AG08396 (cell line): Measurements from ENCODE around the gene HOXA6.

ENCODE experiments used
- DNase-seq: peaks from one replicate; pipeline ENCODE4 v3.0.0; 2012; ENCODE audit warnings: low spot score, mixed read lengths

The HOXA6 gene

DNA sequence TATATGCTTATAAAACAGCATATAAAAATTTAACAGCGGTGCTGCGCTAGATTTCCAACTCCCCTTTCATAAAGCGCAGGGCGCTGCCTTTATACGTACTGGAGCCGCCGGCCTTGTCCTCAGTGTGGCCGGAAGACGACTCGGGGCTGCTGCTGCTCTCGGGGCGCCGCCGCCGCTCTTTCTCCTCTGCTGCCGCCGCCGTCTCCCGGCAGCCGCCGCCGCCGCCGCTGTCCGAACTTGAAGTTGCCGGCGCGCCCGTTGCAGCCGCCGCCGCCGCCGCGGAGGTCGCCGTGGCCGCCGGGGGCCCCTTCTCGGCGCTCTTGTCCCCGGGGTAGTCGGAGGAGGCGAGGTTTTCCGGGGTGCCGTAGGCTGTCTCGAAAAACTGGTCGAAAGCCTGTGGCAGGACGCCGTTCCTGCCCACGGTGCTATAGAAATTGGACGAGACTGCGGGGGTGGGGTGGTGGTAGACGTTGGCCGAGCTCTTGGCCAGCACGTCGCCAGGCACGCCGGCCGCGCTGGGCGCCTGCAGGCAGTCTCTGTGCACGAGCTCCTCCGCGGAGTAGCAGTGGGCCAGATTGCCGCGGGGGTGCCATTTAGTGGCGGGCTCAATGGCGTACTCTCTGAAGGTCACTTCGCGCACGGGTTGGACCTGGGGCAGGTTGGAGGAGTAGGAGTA lies 36.9 kb upstream of the HOXA6 start:
- peak; percentile 60 for DNase-seq

DNA sequence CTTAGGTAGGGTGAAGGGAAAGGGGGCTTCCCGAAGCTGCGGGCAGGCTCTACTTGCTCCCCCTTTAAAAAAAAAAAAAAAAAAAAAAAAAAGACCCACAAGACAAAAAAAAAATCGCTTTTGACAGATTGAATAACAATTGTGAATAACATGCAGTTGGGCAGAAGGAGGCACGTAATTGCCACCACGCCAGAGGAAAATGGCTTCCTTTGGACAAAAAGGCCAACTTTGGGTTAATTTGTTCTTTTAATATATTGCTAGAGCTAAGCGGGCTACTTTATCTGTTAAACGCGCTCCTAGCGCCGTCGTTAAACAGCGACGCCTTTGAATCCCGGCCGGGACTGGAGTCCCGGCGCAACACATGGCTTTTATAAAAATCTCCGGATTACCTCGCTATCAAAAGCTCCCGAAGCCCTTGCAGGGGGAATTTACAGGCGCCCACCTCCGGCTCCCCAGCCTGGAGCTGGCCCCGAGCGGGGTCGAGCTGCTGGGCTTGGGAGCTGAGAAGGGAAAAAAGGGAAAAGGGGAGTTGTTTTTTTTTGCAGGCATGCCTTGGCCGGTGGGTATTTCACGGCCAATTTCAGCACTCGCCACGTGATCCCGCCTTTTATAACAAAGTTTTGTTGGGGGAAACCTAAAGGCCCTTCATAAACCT lies 36.2 kb upstream of the HOXA6 start:
- no peak for DNase-seq

DNA sequence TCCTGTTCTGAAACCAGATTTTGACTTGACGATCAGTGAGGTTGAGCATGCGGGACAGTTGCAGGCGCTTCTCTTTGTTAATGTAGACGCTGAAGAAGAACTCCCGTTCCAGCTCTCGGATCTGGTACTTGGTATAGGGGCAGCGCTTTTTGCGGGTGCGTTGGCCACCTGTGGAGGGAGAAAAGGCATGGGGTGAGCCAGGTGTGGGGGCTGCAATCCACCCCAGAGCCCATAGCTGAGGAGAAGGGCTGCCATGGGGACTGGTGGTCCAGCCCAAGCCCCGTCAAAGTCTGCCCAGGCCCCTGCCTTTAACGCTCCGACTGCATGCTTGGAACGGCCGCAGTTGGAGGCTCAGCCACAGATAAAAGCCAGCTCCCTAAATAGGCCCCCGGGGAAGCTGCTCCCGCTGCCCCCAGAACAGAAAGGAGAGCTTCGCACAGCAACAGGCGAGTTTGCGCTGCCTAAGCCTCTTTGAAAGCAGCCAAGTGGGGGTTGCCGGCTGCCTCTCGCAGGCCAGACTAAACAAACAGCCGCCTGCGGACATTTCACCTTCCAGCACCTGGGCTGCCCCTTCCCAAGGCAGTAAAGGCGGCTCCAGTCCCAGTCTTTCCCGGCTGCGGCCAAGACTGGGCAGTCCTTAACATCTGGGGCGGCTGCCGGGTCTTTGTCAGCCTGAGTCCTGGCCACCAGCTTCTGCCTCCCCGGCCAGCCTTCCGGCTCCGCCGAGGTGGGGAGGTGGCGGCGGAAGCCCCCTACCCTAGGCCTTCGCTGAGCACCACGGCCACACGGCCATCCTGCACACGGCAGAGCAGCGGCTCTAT lies 35.5 kb upstream of the HOXA6 start:
- DNase-seq, result no peak

DNA sequence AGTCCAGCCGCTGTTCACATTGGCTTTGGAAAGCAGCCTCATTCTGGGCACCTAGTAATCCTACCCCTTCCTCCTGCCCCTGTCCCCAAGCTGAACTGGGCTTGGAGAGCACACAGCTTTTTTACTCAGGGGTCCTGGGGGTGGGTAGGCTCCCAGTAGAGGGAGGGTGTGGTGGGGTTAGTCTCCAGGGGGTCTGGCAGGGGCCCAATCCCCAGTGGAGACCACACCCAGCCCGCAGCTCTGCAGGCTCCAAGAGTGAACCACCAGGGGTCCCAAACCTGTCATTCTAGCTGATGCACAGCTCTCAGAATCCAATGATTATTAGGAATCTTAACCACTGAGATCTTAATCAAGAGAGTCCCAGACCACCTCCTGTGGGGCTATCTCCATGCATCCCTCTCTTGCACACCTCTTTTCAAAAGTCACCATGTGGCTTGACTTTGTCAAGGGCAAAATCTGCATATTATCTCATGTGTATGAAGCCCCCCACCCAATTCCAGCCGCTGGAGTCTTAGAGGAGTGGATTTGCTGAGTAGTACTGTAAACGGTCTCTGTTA lies 34.8 kb upstream of the HOXA6 start:
- no peak for DNase-seq

DNA sequence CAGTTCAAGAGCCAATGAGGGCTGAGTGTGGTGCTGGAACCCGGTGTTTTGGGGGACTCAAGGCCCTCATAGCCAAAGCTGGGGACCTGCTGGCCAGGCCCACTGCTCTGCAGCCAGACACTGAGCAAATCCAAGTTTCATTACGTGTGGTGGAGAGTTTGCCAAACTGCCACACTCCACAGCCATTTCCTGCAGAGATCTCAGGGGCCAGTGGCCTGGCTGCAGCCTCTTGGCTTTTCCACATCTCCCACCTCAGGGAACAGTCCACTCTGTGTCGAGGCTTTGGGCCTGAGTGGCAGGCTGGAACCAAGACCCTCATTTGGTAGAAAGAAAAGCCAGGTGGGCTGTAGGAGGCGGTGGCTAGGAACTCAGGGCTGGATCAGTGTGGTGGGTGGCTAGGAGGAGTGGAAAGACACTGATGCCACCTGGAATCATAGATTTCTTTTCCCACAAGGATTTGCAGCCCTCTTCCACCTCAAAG lies 34.3 kb upstream of the HOXA6 start:
- DNase-seq, result no peak

DNA sequence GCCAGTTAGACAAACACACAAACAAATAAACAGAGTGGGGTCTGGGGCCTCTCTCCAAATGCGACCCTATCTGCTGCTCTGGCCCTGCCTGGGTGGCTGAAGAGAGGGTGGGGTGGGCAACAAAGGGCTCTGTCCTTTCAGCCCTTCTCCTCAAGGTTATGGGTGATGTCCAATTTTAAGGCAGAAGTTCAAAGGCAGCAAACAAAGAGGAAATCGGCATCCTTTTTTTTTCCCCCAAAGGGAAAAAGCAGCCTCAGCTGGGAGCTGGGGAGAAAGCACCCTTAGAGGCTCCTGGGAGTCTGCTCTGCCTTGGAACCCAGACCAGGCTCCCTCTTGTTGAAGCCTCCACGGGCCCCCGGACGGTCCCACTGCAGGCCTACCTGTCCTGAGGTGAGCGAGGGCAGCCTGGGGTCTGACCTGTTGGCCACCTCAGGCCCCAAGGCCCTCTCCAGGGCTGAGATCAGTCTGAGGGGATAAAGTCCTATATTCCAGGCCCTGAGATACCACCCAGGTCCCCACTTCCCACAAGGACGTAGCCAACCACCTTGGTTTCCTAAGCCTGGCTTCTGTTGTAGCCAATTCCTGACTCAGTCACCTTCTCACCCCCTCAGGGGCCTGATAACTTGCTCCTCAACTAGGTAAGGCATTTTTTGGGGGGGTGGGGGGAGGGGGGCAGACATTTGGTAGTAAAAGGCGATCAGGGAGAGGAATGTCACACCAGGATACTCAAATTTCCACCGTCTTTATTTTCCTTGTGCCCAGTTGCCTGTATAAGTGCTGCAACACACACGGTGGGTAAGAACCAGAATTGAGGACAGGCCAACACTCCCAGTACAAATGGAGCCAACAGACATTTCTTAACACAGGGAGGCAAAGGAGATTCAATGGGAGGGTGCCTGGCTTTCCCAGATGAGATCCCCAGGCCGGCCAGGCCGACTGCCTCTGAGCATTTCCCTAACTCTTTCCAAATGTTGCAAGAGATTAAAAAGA lies 33.2 kb upstream of the HOXA6 start:
- DNase-seq, result no peak

DNA sequence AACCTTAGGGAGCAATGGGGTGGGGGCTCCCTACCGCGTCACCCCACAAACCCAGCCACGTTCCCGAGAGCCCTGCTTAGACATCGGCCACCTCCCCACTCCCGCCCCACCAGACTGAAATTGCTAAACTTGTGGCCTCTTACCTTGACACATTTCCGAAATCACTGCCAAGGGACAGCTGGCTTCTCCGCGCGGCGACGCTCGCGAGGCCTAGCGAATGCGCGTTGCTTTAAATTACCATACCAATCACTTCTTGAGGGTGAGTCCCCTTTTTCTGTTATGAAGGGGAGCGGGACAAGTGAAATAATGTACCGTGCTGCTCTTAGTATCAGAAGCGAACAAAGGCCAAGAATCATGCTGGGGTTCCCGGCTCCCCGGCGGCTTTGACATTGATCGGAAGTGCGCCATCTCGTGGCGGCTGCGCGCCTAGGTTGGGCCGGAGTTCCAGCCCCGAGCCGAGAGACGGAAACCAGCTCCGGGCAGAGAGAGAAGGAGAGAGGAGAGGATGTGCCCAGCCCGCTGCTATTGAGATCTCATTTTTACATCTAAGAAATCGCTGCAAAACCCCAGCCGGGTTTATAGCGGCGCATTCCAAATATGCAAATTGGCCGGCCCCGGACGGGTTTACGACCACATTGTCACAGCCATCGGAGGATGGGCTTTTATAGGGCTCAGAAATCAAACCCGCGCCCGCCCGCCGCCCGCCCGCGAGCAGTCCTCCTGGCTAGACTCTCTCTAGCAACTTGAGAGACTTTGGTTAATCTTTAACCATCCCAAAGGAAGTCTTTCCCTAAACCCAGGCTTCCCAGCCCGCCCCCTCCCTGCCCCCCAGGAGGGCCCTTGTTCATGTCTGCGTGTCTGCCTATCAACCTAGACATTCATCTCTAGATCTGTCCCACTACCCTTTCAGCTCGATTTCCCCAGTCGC lies 32.2 kb upstream of the HOXA6 start:
- DNase-seq, result peak; percentile 94

DNA sequence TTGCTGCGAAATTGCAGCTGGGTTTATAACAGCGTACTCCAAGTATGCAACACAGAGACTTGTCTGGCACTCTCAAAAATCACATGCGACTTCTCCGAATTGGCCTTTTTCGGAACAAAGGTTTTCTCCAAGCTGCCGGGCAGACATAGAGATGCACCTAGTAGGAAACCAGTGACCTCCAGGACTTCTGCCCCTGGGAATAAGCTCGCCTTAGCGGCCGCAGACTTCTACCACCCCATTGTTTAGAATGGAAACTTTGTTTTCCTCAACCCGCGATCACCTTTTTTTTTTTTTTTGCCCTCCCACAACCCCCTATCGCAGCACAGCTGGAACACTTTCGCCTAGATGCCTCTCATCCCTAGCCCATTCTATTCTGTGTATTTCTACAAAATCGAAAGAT lies 31.5 kb upstream of the HOXA6 start:
- no peak for DNase-seq

DNA sequence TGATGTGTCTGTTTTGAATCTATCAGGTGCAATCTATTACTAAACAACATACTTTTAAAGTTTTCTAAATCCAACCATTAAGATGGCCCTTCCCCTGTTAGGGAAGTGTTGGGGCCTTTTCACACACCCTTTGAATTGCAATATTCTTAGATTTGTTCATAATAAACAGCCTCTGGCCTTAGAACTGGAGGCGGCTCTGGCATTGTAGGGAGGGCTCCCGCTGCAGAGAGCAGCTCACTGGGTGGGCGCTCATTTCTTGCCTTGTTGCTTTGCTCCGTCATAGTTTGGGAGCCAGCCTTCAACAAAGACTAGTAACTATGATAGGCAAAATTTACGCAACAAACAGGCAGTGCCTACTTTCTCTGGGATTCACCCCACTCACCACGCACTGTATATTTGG lies 30.8 kb upstream of the HOXA6 start:
- DNase-seq, result no peak

DNA sequence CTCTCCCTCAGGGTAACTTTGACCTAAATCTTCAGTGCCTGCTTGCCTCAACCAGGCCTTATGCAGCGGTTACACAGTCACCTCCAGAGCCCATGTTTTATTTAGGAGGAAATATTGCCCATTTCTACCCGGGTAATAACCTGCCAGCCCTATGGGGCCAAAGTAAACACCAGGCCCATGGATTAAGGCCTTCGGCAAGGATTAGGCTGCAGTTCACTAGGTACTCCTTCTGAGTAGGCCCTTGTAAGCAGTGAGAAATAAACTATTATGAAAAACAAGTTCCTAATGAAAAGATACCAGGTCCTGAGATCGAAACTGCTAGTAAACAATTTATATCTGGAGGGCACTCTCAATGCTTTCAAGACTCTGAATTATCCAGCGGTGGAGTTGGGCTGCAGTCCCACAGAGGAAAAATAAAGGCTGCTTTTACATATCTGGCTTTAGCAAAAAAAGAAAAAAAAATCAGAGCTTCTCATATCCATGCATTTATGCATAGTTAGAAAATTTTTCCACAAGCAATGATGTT lies 30.3 kb upstream of the HOXA6 start:
- no peak for DNase-seq

DNA sequence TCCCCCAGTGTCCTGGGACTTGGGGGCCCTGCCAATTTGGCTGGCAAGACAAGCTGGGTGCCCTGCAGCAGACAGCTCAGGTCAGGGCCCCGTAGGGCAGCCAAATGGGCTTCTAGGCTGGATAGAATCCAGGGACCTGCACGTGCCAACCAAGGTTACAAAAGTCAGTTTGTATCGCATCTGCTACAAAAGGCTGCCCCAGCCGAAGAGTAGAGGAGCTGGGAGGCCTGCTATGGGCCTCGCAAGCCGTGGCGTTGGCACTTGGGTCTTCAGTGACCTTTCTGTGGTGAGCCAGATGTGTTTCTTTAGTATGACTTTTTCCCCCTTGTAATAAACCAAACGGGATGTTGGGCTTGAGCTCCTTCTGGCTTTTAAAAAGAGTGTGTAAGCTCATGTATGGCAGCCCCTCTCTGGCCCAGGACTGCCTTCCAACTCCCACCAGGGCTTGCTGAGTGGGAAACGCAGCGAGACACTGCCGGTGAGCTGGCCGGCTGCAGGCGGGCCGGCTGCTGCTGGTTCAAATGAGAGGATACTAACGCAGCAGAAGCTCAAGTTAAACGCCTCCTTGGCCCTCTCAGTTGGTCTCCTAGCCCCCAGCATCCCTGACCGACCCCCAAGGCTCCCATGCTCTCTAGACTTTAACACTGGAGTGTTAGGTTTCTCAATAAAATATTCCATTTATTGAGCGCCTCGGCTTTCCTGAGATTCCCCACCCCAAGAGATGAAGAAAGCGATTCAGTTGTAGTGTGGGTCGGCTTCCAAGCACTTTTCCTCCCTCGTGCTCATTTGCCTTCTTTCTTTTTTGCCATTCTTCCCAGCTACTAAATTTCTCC lies 29.6 kb upstream of the HOXA6 start:
- DNase-seq, result no peak

DNA sequence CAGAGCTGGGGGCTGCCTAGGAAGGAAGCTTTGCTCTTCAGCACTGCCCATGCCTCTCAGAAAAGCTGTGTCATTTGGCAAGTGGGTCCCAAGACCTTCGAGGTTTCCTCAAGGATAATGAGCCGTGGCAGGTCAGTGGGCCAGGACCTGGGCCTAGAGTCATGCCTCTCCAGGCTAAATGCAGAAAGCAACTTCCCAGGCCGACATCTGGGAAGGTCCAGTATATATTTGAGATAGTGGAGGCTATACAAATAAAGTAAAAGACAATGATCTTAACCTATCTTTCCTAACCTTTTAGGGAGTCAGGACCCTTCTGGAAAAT lies 28.9 kb upstream of the HOXA6 start:
- no peak for DNase-seq

DNA sequence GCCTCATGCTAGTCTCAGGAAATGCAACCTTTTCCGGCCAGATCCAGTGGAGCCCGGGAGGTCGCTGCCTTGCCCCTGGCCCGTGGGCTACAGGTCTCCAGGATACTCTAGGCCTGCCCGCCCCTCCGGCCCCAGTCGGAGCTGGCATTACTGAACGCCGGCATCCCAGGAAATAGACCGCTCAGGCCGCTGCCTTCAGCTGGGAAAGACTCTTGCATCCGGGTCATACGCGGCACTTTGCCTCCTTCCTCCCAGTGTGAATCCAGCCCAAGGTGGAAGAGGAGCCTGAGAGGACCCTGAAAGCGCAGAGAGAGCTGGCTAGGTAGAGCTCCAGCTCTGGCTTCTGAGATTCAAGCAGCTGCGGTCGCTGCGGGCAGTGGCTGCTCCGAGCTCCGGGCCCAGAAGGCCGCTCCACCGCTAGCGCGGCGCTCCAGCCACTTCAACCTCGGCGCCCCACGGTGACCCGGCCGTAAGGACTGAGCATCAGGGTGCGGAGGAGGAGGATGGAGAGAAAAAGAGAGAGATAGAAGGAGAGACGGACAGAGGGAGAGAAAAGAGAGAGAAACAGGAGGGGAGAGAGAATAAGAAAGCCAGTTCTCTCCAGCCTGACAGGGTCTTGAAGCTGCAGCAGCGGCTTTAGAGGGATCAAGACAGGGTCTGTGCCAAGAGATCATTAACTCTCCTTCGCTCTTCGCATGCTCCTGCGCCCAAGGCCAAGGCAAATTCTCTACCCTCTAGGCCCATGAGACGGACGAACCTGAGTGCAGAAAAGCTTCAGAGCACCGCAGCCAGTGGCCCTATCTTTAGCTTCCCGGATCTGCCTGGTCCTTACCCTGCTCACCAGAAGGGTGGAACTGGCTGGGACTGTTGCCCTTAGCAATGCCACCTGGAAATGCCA lies 28.3 kb upstream of the HOXA6 start:
- DNase-seq, result no peak

DNA sequence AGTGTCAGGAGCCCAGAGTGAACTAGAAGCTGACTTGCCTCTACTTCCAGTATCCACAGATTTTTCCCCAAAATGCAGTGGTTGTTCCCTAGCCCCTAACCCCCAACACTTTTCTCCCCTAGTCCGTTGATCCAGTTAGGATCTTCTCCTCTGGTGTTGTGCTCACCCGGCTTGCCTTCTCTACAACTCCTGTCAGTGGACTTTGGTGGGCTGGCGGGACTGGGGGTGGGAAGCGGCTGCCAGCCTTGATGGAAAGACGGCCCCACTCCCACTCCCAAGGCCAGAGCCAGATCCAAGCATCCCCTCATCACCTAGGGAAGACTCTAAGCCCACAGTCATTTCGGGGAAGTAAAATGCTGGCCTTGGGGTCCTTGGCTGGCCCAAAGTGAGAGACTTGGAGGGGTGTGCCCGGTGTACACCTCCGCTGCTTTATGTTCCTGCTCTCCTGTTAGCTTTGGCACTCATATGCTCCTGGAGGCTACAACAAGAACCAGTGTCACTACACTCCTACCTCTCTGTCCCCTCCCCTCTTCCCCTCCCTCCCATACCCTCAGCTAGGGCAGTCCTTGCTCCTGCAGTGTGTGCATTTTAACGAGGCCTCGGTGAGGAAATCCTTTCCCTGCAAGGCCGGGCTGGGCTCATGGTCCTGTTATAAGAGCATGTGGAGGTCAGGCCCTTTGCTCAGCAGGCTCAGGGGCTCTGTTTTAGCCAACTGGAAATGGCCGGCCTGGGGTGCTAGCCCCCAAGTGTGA lies 27.5 kb upstream of the HOXA6 start:
- no peak for DNase-seq

DNA sequence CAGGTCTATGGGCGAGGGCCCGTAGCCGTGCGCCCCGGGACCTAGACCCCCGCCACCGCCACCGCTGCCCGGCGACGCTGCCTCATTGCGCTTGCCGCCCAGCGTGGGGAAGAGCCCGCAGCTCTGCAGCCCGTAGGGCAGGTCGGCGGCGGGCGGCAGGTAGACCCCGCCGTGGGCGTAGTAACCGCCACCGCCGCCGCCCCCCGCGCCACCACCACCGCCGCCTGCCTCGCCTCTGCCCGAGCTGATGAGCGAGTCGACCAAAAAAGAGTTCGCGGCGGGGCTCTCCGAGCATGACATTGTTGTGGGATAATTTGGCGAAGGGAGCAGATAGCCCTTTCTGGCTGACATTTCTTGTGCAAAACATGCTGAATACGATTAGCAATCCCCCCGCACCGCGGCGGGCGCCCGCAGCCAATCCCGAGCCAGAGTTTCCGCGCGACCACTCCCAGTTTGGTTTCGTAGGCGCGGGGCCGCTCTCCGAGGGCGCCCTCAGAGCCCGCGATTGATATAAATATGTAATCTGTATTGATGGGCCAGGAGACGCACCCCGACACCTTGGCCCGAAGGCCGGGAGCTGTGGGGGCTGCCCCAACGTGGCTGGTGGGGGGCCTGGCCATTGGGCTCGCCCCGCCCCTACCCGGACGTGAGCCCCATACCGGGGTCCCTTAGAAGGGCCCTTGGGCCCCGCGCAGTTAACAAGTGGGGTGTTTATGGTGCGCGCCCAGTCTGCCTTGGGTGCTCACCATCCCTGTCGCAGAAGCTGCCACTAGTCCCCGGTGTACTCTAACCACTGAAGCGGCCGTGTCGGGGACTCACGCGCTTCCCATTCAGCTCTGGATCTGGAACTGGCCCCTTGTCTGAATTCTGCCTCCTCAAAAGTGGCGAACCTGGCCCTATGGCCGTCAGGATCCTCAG lies 26.6 kb upstream of the HOXA6 start, which contains the start of gene HOXA10:
Gene HOXA10, minus strand, starts transcription at position 365 of the 918 bp plus-strand sequence. Its CDS starts 14 bp downstream, at position 351.
- no peak for DNase-seq

DNA sequence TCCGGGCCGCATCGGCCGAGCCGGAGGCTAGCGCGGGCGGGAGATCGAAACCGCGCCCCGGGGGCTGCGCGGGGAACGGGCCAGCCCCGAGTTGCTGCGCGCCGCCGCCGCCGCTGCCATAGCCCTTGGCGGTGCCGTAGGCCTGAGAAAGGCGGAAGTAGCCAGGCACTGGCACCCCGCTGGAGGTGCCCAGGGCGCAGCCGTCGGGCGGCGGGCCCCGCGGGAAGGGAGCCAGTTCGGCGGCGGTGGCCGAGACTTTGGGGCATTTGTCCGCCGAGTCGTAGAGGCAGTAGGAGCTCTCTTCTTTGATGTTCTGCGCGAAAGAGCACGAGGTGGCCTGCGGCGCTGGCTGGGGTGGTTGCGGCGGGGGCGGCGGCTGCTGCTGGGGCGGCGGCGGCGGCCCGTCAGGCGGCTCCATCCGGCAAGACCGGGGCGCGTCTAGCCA lies 26.0 kb upstream of the HOXA6 start:
- DNase-seq, result no peak
